Lower lobe of right lung (tissue), 2 donors: ENCODE results near the gene SPATA20. TPM values are rescaled to one million over a fixed set of nuclear protein-coding genes. Genes with fewer than 3 reads are reported as not detected.

Source experiments
- ATAC-seq, 2 donors: fragments of 200-7000 bp; cut with Tn5 transposase; one replicate each; pipeline ENCODE4 v1.9.1; 2020 to 2022; ENCODE audit warnings: mild to moderate bottlenecking in 2 of 2, moderate library complexity in 2 of 2
- DNase-seq: peaks from one replicate; pipeline ENCODE4 v3.0.0-alpha.2; 2020
- H3K27ac ChIP-seq: fragments of 200-600 bp; one replicate; pipeline ENCODE4 v1.8.0; 2022
- H3K27me3 ChIP-seq: fragments of 200-600 bp; one replicate; pipeline ENCODE4 v1.8.0; 2022; ENCODE audit warnings: low read depth
- H3K36me3 ChIP-seq: fragments of 200-600 bp; one replicate; pipeline ENCODE4 v1.8.0; 2022; ENCODE audit warnings: mild to moderate bottlenecking
- H3K4me1 ChIP-seq: fragments of 200-600 bp; one replicate; pipeline ENCODE4 v1.8.0; 2022
- H3K4me3 ChIP-seq: fragments of 200-600 bp; one replicate; pipeline ENCODE4 v1.8.0; 2022; ENCODE audit warnings: mild to moderate bottlenecking
- H3K9me3 ChIP-seq: fragments of 200-600 bp; one replicate; pipeline ENCODE4 v1.8.0; 2022
- CTCF ChIP-seq: fragments of 200-600 bp; IDR thresholded peaks from one replicate; pipeline ENCODE4 v1.8.0; 2022; ENCODE audit warnings: antibody characterized with exemption, mild to moderate bottlenecking
- intact Hi-C: fragments of 100-400 bp; cut with DNase I; formaldehyde crosslinking; loops from one replicate; pipeline ENCODE4 v1.11.0; 2022
- total RNA-seq: library from RNA; stranded (reverse); fragmentation: NEBNext Ultra II Directional; extraction: Animal tissue kit (Norgen Biotek cat#: 25700); gene quantifications from one replicate; pipeline ENCODE4 v1.2.1, GENCODE V29; 2021
- donor health status: DM: no; HTN: yes; CAD: no; lungs with severe emphysema.

SPATA20 gene
- total RNA-seq, 1 donor from 2014 or later, result 29.7 TPM

- Histone ChIP-seq H3K27ac (peak overlapping the region; percentile 85), H3K4me3 (peak overlapping the region; percentile 68), H3K27me3 (no peaks in the 10 kb centered on the region), H3K9me3 (no peaks in the 10 kb centered on the region), H3K36me3 (peaks cover 11% of the 10 kb centered on the region), H3K4me1 (peaks cover 27% of the 10 kb centered on the region)
- intact Hi-C loops, result no loop called here
- DNase-seq (no peak), ATAC-seq (no peak)
- no peak for TF ChIP-seq CTCF
Observed at GRCh38 chr17:50547736-50548083, 736 bp downstream of the SPATA20 start.

DNA sequence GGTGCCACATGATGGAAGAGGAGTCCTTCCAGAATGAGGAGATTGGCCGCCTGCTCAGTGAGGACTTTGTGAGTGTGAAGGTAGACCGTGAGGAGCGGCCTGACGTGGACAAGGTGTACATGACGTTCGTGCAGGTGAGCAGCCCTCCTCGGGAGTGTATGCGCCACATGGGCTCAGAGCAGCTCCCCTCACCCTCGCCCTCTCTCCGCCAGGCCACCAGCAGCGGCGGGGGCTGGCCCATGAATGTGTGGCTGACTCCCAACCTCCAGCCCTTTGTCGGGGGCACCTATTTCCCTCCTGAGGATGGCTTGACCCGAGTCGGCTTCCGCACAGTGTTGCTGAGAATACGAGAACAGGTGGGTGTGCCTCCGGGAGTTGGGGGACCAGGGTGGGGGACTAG is 1.9 kb downstream of the SPATA20 start:
- Histone ChIP-seq H3K27ac (no peak overlapping the region), H3K4me3 (no peak overlapping the region), H3K36me3 (peaks cover 11% of the 10 kb centered on the region), H3K4me1 (peaks cover 18% of the 10 kb centered on the region), H3K9me3 (no peaks in the 10 kb centered on the region), H3K27me3 (no peaks in the 10 kb centered on the region)
- intact Hi-C loops, result no loop called here
- no peak for DNase-seq
- no peak for ATAC-seq
- TF ChIP-seq CTCF, result no peak

DNA sequence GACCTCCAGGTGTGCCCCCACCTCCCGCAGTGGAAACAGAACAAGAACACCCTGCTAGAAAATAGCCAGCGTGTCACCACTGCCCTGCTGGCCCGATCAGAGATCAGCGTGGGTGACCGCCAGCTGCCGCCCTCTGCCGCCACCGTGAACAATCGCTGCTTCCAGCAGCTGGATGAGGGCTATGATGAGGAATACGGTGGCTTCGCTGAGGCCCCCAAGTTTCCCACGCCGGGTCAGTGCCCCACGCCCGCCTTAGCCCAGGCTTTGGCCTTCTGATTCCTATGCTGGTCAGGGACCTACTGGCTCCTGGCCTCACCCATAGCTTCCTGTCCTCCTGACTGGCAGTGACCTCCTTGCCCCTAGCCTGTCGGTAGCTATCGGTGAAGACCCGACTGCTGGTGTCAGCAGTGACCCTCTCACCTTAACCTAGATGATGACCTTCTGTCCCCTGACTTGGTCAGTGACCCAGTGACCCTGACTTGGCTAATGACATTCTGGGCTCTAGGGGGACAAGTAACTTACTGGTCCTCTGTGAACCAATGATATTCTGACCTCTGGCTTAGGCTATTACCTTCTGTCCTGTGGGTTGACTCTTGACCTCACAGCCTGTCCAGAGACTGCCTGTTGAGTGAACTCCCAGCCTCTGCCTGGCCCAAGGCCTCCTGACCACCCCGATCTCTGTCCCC is 2.4 kb downstream of the SPATA20 start:
- ATAC-seq, result no peak
- H3K4me3 ChIP-seq, result no peak overlapping the region
- no peak for TF ChIP-seq CTCF
- DNase-seq, result no peak
- H3K27me3 ChIP-seq, result no peaks in the 10 kb centered on the region
- peaks cover 11% of the 10 kb centered on the region for H3K36me3 ChIP-seq
- H3K4me1 ChIP-seq, result peaks cover 18% of the 10 kb centered on the region
- H3K27ac ChIP-seq, result no peak overlapping the region
- intact Hi-C loops, result no loop called here
- no peaks in the 10 kb centered on the region for H3K9me3 ChIP-seq

GRCh38 chr17:50549969-50550368 is 3.0 kb downstream of the SPATA20 start:
- peaks cover 18% of the 10 kb centered on the region for H3K4me1 ChIP-seq
- DNase-seq (no peak), ATAC-seq (no peak)
- intact Hi-C loops, result loop anchor here (10.0 kb wide), 1 partner anchor 145 kb away; no protein-coding TSS in a partner anchor
- TF ChIP-seq CTCF, result no peak
- H3K36me3 ChIP-seq, result peaks cover 11% of the 10 kb centered on the region
- no peak overlapping the region for H3K27ac ChIP-seq
- H3K27me3 ChIP-seq, result no peaks in the 10 kb centered on the region
- H3K9me3 ChIP-seq, result no peaks in the 10 kb centered on the region
- H3K4me3 ChIP-seq, result no peak overlapping the region

DNA sequence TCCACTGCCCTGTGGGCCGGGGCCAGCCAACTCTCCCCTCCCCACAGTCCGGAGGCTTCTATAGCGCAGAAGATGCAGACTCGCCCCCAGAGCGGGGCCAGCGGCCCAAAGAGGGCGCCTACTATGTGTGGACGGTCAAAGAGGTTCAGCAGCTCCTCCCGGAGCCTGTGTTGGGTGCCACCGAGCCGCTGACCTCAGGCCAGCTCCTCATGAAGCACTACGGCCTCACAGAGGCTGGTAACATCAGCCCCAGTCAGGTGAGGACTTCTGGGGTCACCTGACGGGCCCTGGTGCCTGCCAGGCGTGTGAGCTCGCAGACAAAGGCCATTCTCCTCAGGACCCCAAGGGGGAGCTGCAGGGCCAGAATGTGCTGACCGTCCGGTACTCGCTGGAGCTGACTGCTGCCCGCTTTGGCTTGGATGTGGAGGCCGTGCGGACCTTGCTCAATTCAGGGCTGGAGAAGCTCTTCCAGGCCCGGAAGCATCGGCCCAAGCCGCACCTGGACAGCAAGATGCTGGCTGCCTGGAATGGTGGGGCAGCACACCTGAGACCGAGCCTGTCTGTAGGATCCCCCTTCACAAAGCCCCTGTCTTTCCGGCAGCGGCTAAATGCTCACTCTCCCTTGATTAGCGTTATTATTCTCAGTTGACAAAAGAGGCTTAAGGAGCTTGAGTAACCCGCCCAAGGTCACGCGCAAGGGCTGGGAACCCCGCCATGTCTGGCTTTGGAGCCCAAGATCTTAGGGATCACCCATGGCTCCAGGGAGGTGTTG is 3.9 kb downstream of the SPATA20 start:
- peaks cover 18% of the 10 kb centered on the region for H3K36me3 ChIP-seq

More for the DNA sequence above, 3.9 kb downstream of the SPATA20 start:
- ATAC-seq (peak; percentile 77 to 78), DNase-seq (peak; percentile 85)
- TF ChIP-seq CTCF, result peak; percentile 85
- Histone ChIP-seq H3K4me3 (no peak overlapping the region), H3K9me3 (no peaks in the 10 kb centered on the region), H3K4me1 (peaks cover 18% of the 10 kb centered on the region), H3K27me3 (no peaks in the 10 kb centered on the region), H3K27ac (no peak overlapping the region)
- intact Hi-C loops, result loop anchor here (10.0 kb wide), 1 partner anchor 144 kb away; no protein-coding TSS in a partner anchor
